Measurements from ENCODE around the gene APH1B. TPM values are rescaled to one million over a fixed set of nuclear protein-coding genes. Genes with fewer than 3 reads are reported as not detected.
"Not testable (repeated sequence)": the region's sequence is repeated elsewhere in the genome, so short reads cannot be mapped to it uniquely, and the experiment has no call there.

The APH1B gene
- 10 to 100 TPM; 12.3 to 13.0 TPM for total RNA-seq

- Mint-ChIP-seq H3K9me3 (ENCODE audit: low read depth) (no peaks in the 10 kb centered on the region), H3K27ac (peak within 1 kb of the TSS; percentile 72), H3K4me3 (peak within 1 kb of the TSS; percentile 76), H3K4me1 (peaks cover 37% of the 10 kb centered on the region), H3K36me3 (peaks cover 13% of the 10 kb centered on the region), H3K27me3 (no peaks in the 10 kb centered on the region)
- ATAC-seq (peak; percentile 95), DNase-seq (peak; percentile 81)
- CTCF ChIA-PET = interaction anchor here (0.6 to 0.9 kb wide), 4 partner anchors 11 to 125 kb away, joined by 3 to 4 read pairs (median 4); partner anchors contain the start of gene RPS27L
These were observed at the start of gene APH1B for GRCh38 chr15:63277038-63277892. APH1B (plus strand) TSS chr15:63277605; CDS start chr15:63277624, 19 bp downstream.

GRCh38 chr15:63227689-63228088 lies 49.7 kb upstream of the APH1B start:
- no peak overlapping the region for H3K27ac Mint-ChIP-seq
- no peaks in the 10 kb centered on the region for H3K9me3 Mint-ChIP-seq (ENCODE audit: low read depth)
- CTCF ChIA-PET = no interaction called here
- H3K36me3 Mint-ChIP-seq = peaks cover 26% of the 10 kb centered on the region
- H3K4me1 Mint-ChIP-seq = peaks cover 48% of the 10 kb centered on the region
- no peak for DNase-seq
- H3K4me3 Mint-ChIP-seq = no peak overlapping the region
- no peaks in the 10 kb centered on the region for H3K27me3 Mint-ChIP-seq
- no peak for ATAC-seq

GRCh38 chr15:63231206-63231605 lies 46.2 kb upstream of the APH1B start:
- no peaks in the 10 kb centered on the region for H3K9me3 Mint-ChIP-seq (ENCODE audit: low read depth)
- CTCF ChIA-PET = interaction anchor here (1.5 to 6.0 kb wide), 2 partner anchors 27 to 39 kb away, joined by 3 to 32 read pairs; no protein-coding TSS in a partner anchor
- H3K36me3 Mint-ChIP-seq = peaks cover 9% of the 10 kb centered on the region
- no peak overlapping the region for H3K4me3 Mint-ChIP-seq
- peaks cover 64% of the 10 kb centered on the region for H3K4me1 Mint-ChIP-seq
- ATAC-seq (no peak), DNase-seq (no peak)
- H3K27ac Mint-ChIP-seq = peak overlapping the region; percentile 77
- no peaks in the 10 kb centered on the region for H3K27me3 Mint-ChIP-seq

GRCh38 chr15:63231706-63232105 lies 45.7 kb upstream of the APH1B start:
- no peak for DNase-seq
- no peaks in the 10 kb centered on the region for H3K9me3 Mint-ChIP-seq (ENCODE audit: low read depth)
- CTCF ChIA-PET = interaction anchor here (1.2 to 6.0 kb wide), 3 partner anchors 28 to 184 kb away, joined by 3 to 32 read pairs (median 4); no protein-coding TSS in a partner anchor
- H3K27ac Mint-ChIP-seq = peak overlapping the region; percentile 77
- ATAC-seq = no peak
- H3K27me3 Mint-ChIP-seq = no peaks in the 10 kb centered on the region
- H3K4me3 Mint-ChIP-seq = no peak overlapping the region
- H3K4me1 Mint-ChIP-seq = peaks cover 59% of the 10 kb centered on the region
- H3K36me3 Mint-ChIP-seq = peaks cover 6% of the 10 kb centered on the region

GRCh38 chr15:63232405-63232804 lies 45.0 kb upstream of the APH1B start:
- Mint-ChIP-seq H3K27ac (peak overlapping the region; percentile 70), H3K4me1 (peaks cover 59% of the 10 kb centered on the region), H3K27me3 (no peaks in the 10 kb centered on the region), H3K36me3 (peaks cover 12% of the 10 kb centered on the region), H3K9me3 (ENCODE audit: low read depth) (peaks cover 2% of the 10 kb centered on the region), H3K4me3 (peak overlapping the region; percentile 28)
- DNase-seq (no peak), ATAC-seq (peak; percentile 65)
- CTCF ChIA-PET = interaction anchor here (0.5 to 6.0 kb wide), 6 partner anchors 19 to 836 kb away, joined by 3 to 32 read pairs (median 3); no protein-coding TSS in a partner anchor

- H3K9me3 Mint-ChIP-seq (ENCODE audit: low read depth) = peaks cover 2% of the 10 kb centered on the region
- H3K4me3 Mint-ChIP-seq = no peak overlapping the region
- CTCF ChIA-PET = interaction anchor here (0.5 to 6.0 kb wide), 9 partner anchors 18 to 835 kb away, joined by 3 to 32 read pairs (median 3); no protein-coding TSS in a partner anchor
- H3K36me3 Mint-ChIP-seq = peaks cover 17% of the 10 kb centered on the region
- no peaks in the 10 kb centered on the region for H3K27me3 Mint-ChIP-seq
- DNase-seq (no peak), ATAC-seq (no peak)
- peaks cover 58% of the 10 kb centered on the region for H3K4me1 Mint-ChIP-seq
- H3K27ac Mint-ChIP-seq = no peak overlapping the region
These were observed 44.5 kb upstream of the APH1B start for GRCh38 chr15:63232943-63233342.

GRCh38 chr15:63233667-63234423 lies 43.6 kb upstream of the APH1B start:
- Mint-ChIP-seq H3K27me3 (no peaks in the 10 kb centered on the region), H3K4me3 (no peak overlapping the region), H3K36me3 (peaks cover 20% of the 10 kb centered on the region), H3K9me3 (ENCODE audit: low read depth) (peaks cover 2% of the 10 kb centered on the region), H3K27ac (no peak overlapping the region), H3K4me1 (peaks cover 60% of the 10 kb centered on the region)
- CTCF ChIA-PET = interaction anchor here (0.7 to 6.0 kb wide), 4 partner anchors 17 to 186 kb away, joined by 3 to 32 read pairs (median 3); no protein-coding TSS in a partner anchor
- DNase-seq = no peak
- ATAC-seq = peak; percentile 35

- ATAC-seq (no peak), DNase-seq (no peak)
- H3K36me3 Mint-ChIP-seq = peaks cover 22% of the 10 kb centered on the region
- CTCF ChIA-PET = interaction anchor here (6.0 kb wide), 1 partner anchor 42 kb away, joined by 32 read pairs; no protein-coding TSS in a partner anchor
- H3K4me3 Mint-ChIP-seq = no peak overlapping the region
- peaks cover 2% of the 10 kb centered on the region for H3K9me3 Mint-ChIP-seq (ENCODE audit: low read depth)
- H3K4me1 Mint-ChIP-seq = peaks cover 63% of the 10 kb centered on the region
- H3K27ac Mint-ChIP-seq = peak overlapping the region; percentile 42
- H3K27me3 Mint-ChIP-seq = no peaks in the 10 kb centered on the region
These were observed 42.9 kb upstream of the APH1B start for GRCh38 chr15:63234451-63234870.

- DNase-seq = no peak
- Mint-ChIP-seq H3K27me3 (no peaks in the 10 kb centered on the region), H3K9me3 (ENCODE audit: low read depth) (peaks cover 2% of the 10 kb centered on the region), H3K4me3 (no peak overlapping the region), H3K27ac (no peak overlapping the region), H3K36me3 (peaks cover 26% of the 10 kb centered on the region), H3K4me1 (peaks cover 65% of the 10 kb centered on the region)
- CTCF ChIA-PET = no interaction called here
- ATAC-seq = no peak
These were observed 41.1 kb upstream of the APH1B start for GRCh38 chr15:63236272-63236671.

GRCh38 chr15:63237086-63237485 lies 40.3 kb upstream of the APH1B start:
- Mint-ChIP-seq H3K36me3 (peaks cover 30% of the 10 kb centered on the region), H3K4me1 (peaks cover 57% of the 10 kb centered on the region)
- CTCF ChIA-PET = interaction anchor here (1.2 kb wide), 1 partner anchor 12 kb away, joined by 4 read pairs; no protein-coding TSS in a partner anchor
- not testable (repeated sequence) for H3K27me3 Mint-ChIP-seq; H3K9me3 Mint-ChIP-seq (ENCODE audit: low read depth); H3K4me3 Mint-ChIP-seq; ATAC-seq; H3K27ac Mint-ChIP-seq; DNase-seq

GRCh38 chr15:63238171-63238570 lies 39.2 kb upstream of the APH1B start:
- peaks cover 2% of the 10 kb centered on the region for H3K9me3 Mint-ChIP-seq (ENCODE audit: low read depth)
- no peak overlapping the region for H3K4me3 Mint-ChIP-seq
- CTCF ChIA-PET = interaction anchor here (0.9 to 1.5 kb wide), 3 partner anchors 44 to 70 kb away, joined by 3 to 6 read pairs (median 3); no protein-coding TSS in a partner anchor
- peaks cover 56% of the 10 kb centered on the region for H3K4me1 Mint-ChIP-seq
- peaks cover 34% of the 10 kb centered on the region for H3K36me3 Mint-ChIP-seq
- H3K27ac Mint-ChIP-seq = no peak overlapping the region
- DNase-seq (no peak), ATAC-seq (no peak)
- H3K27me3 Mint-ChIP-seq = no peaks in the 10 kb centered on the region

GRCh38 chr15:63238796-63239195 lies 38.6 kb upstream of the APH1B start:
- peaks cover 39% of the 10 kb centered on the region for H3K36me3 Mint-ChIP-seq
- CTCF ChIA-PET = interaction anchor here (0.9 to 1.5 kb wide), 2 partner anchors 45 to 47 kb away, joined by 3 to 6 read pairs; no protein-coding TSS in a partner anchor
- peaks cover 54% of the 10 kb centered on the region for H3K4me1 Mint-ChIP-seq
- no peaks in the 10 kb centered on the region for H3K27me3 Mint-ChIP-seq
- DNase-seq (peak; percentile 74), ATAC-seq (peak; percentile 92)
- no peak overlapping the region for H3K27ac Mint-ChIP-seq
- peaks cover 2% of the 10 kb centered on the region for H3K9me3 Mint-ChIP-seq (ENCODE audit: low read depth)
- no peak overlapping the region for H3K4me3 Mint-ChIP-seq

GRCh38 chr15:63240109-63240508 lies 37.3 kb upstream of the APH1B start:
- peaks cover 54% of the 10 kb centered on the region for H3K4me1 Mint-ChIP-seq
- H3K36me3 Mint-ChIP-seq = peaks cover 52% of the 10 kb centered on the region
- H3K9me3 Mint-ChIP-seq (ENCODE audit: low read depth) = peaks cover 2% of the 10 kb centered on the region

More at GRCh38 chr15:63240109-63240508, 37.3 kb upstream of the APH1B start:
- no peak for DNase-seq
- no peak overlapping the region for H3K4me3 Mint-ChIP-seq
- ATAC-seq = no peak
- no peaks in the 10 kb centered on the region for H3K27me3 Mint-ChIP-seq
- CTCF ChIA-PET = no interaction called here
- H3K27ac Mint-ChIP-seq = no peak overlapping the region
